ENCODE data around the gene PCDHB7.
"Not testable (repeated sequence)": the region's sequence is repeated elsewhere in the genome, so short reads cannot be mapped to it uniquely, and the experiment has no call there.

The PCDHB7 gene

GRCh38 chr5:141172381-141173204, at the start of gene PCDHB7:
TSS of gene PCDHB7 (plus strand) at chr5:141172644. CDS start at chr5:141172836, 192 bp downstream.
- DNase-seq (ENCODE audit: low read depth, low spot score), result no peak

- not testable (repeated sequence) for DNase-seq (ENCODE audit: low read depth, low spot score)
These were observed 48.9 kb upstream of the PCDHB7 start for GRCh38 chr5:141123396-141124135.

DNA sequence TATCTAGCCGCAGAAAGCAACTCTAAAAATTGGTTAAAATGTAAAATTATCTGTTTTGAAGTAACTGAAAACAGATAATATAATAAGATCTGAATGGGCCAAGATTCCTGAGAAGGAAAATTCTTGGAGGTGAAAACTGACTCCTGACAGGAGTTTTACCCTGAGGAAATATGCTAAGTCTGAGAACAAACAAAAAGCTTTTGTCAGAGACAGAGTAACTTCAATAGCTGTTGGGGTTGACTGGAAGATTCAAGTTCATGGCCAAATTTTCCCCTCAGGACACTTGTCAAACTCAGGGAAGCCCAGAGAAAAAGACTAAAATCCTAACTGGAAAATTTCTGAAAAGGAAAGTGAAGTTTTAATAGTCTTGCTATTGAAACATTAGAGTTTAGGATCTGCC, 45.1 kb upstream of the PCDHB7 start:
- no peak for DNase-seq (ENCODE audit: low read depth, low spot score)

- DNase-seq (ENCODE audit: low read depth, low spot score), result no peak
These were observed 37.3 kb upstream of the PCDHB7 start, which contains the start of gene PCDHB5 for GRCh38 chr5:141135030-141135717. TSS of gene PCDHB5 (plus strand) at chr5:141135206. CDS start at chr5:141135435, 229 bp downstream.

GRCh38 chr5:141135718-141136266, 36.7 kb upstream of the PCDHB7 start:
- DNase-seq (ENCODE audit: low read depth, low spot score), result no peak

- not testable (repeated sequence) for DNase-seq (ENCODE audit: low read depth, low spot score)
These were observed 35.1 kb upstream of the PCDHB7 start for GRCh38 chr5:141137346-141137745.

DNA sequence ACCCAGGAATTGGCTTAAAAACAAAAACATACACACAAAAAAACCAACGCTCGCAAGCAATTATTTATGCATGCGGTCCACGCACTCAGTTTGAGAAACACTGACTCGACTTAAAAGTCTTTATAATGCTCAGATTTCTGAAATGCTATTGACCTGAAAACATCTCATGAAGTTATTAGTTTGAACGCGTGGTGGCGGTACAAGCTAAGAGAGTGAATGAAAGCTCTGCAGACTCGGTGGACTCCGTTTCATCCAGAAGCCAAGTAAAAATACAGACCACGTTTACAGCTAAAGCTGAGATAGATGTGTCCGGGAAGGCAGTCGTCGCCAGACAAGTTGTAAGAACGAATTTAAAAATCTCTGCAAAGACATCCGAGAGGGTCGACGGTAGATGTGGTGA, 22.6 kb upstream of the PCDHB7 start, which contains the start of gene PCDHB6:
TSS of gene PCDHB6 (plus strand) at position 246 of the 400 bp plus-strand sequence. CDS start 201 bp downstream, outside the sequence.
- DNase-seq (ENCODE audit: low read depth, low spot score), result no peak

GRCh38 chr5:141150224-141150992, 22.0 kb upstream of the PCDHB7 start:
- DNase-seq (ENCODE audit: low read depth, low spot score), result no peak

GRCh38 chr5:141150993-141151325, 21.5 kb upstream of the PCDHB7 start:
- DNase-seq (ENCODE audit: low read depth, low spot score), result no peak

DNA sequence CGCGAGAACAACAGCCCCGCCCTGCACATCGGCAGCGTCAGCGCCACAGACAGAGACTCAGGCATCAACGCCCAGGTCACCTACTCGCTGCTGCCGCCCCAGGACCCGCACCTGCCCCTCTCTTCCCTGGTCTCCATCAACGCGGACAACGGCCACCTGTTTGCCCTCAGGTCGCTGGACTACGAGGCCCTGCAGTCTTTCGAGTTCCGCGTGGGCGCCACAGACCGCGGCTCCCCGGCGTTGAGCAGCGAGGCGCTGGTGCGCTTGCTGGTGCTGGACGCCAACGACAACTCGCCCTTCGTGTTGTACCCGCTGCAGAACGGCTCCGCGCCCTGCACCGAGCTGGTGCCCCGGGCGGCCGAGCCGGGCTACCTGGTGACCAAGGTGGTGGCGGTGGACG, 20.8 kb upstream of the PCDHB7 start:
- DNase-seq (ENCODE audit: low read depth, low spot score), result not testable (repeated sequence)

- not testable (repeated sequence) for DNase-seq (ENCODE audit: low read depth, low spot score)
These were observed 20.3 kb upstream of the PCDHB7 start for GRCh38 chr5:141152096-141152495.

DNA sequence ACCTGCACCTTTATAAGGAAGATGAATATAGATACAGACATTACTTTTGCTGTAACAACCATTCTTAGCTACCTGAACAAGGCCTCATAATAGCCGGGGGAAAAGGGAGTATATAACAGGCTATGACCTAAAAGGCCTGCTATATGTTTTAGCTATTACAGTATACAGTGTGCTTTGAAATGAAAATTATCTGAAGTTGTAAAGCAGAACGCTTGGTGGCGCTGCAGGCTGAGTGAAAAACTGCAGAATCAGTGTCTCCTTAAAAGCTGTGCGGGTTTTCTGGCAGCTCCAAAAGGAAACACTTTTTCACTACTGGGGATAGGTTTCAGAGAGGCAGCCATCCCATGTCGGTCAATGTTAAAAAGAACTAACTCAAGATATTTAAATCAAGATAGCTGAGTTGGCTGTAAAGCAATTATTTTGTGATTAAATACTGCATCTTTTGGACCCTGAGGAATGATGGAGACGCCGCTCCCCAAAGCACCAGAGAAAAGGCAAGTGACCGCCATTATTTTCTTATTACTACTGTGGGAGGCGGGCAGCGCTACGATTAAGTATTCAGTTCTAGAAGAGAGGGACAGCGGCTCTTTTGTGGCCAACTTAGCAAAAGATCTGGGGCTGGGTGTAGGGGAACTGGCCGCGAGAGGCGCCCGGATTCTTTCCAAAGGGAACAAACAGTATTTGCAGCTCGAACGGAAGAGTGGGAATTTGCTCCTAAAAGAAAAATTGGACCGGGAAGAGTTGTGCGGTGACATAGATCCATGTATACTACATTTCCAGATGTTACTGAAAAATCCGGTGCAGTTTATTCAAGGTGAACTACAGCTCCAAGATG, 16.7 kb upstream of the PCDHB7 start:
- no peak for DNase-seq (ENCODE audit: low read depth, low spot score)

GRCh38 chr5:141157356-141157755, 15.1 kb upstream of the PCDHB7 start:
- DNase-seq (ENCODE audit: low read depth, low spot score), result not testable (repeated sequence)

- DNase-seq (ENCODE audit: low read depth, low spot score), result not testable (repeated sequence)
These were observed 14.5 kb upstream of the PCDHB7 start for GRCh38 chr5:141157901-141158300.

DNA sequence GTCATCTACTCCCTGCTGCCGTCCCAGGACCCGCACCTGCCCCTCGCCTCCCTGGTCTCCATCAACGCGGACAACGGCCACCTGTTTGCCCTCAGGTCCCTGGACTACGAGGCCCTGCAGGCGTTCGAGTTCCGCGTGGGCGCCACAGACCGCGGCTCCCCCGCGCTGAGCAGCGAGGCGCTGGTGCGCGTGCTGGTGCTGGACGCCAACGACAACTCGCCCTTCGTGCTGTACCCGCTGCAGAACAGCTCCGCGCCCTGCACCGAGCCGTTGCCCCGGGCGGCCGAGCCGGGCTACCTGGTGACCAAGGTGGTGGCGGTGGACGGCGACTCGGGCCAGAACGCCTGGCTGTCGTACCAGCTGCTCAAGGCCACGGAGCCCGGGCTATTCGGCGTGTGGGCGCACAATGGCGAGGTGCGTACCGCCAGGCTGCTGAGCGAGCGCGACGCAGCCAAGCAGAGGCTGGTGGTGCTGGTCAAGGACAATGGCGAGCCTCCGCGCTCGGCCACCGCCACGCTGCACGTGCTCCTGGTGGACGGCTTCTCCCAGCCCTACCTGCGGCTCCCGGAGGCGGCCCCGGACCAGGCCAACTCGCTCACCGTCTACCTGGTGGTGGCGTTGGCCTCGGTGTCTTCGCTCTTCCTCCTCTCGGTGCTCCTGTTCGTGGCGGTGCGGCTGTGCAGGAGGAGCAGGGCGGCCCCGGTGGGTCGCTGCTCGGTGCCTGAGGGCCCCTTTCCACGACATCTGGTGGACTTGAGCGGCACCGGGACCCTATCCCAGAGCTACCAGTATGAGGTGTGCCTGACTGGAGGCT, 2.1 kb downstream of the PCDHB7 start:
- DNase-seq (ENCODE audit: low read depth, low spot score), result not testable (repeated sequence)

GRCh38 chr5:141175933-141176332, 3.5 kb downstream of the PCDHB7 start:
- no peak for DNase-seq (ENCODE audit: low read depth, low spot score)

GRCh38 chr5:141177577-141178191, 5.2 kb downstream of the PCDHB7 start, which contains the start of gene PCDHB8:
TSS of gene PCDHB8 (plus strand) at chr5:141177790. CDS start at chr5:141178035, 245 bp downstream.
- not testable (repeated sequence) for DNase-seq (ENCODE audit: low read depth, low spot score)

DNA sequence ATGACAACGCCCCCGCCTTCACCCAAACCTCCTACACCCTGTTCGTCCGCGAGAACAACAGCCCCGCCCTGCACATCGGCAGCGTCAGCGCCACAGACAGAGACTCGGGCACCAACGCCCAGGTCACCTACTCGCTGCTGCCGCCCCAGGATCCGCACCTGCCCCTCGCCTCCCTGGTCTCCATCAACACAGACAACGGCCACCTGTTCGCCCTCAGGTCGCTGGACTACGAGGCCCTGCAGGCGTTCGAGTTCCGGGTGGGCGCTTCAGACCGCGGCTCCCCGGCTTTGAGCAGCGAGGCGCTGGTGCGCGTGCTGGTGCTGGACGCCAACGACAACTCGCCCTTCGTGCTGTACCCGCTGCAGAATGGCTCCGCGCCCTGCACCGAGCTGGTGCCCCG, 6.9 kb downstream of the PCDHB7 start:
- DNase-seq (ENCODE audit: low read depth, low spot score), result not testable (repeated sequence)

DNA sequence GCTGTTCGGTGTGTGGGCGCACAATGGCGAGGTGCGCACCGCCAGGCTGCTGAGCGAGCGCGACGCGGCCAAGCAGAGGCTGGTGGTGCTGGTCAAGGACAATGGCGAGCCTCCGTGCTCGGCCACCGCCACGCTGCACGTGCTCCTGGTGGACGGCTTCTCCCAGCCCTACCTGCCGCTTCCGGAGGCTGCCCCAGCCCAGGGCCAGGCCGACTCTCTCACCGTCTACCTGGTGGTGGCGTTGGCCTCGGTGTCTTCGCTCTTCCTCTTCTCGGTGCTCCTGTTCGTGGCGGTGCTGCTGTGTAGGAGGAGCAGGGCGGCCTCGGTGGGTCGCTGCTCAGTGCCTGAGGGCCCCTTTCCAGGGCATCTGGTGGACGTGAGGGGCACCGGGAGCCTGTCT, 7.4 kb downstream of the PCDHB7 start:
- not testable (repeated sequence) for DNase-seq (ENCODE audit: low read depth, low spot score)

Measured in iPS DF 19.7 (cell line).